GM21447 (cell line): Measurements from ENCODE around the gene KDF1.

Source experiments
- ATAC-seq: cut with Tn5 transposase; IDR thresholded peaks from one replicate; pipeline ENCODE4 v1.9.1; 2021; ENCODE audit not compliant: unreplicated experiment

The KDF1 gene

DNA sequence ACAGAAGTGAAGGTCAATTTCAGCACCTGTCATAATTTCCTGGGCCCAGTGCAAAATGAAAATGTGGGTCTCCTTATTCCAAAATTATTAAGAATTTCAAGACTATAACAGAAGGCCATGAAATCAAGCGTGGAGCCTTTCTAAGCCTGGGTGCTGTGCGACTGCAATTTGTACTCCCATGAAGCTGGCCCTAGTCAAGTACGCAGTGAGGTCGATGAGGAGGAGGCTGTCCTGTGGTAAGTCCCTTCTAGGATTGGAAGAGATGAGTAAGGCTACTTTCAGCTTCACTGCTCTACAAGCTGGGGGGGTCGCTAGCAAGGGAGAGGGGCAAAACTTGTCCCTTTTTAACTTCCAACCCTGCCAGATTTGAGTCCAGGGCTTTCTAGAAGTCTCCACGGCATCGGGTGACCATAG, 39.1 kb downstream of the KDF1 start:
- peak; percentile 27 for ATAC-seq

DNA sequence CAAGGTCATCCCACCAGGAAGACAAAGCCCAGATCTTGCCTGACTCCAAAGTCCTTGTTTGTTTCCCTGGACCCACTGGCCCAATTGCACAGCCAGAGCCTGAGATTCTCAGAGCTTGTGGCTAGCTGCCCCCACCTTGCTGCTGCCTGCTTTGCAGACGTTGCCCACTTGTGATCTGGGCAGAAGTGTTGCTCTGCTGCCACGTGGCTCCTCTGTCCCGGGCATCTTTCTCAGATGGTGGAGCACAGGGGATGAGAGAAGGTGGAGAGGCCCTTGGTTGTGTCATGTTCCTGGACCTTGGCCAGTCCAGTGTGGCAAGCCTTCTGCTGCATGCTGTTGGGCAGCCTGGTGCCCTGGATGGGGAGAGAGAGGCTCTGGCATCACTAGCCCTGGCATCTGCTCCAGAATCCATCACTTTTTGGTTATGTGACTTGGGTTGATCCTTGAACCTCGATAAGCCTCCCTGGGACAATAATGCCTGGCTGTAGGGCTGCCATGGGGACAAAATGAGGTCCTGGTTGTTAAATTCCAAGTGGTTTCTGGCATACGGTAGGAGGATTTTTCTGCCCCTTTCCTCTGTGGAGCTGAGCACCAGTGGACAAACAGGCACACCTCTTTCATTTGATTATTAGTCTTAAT, 44.9 kb downstream of the KDF1 start:
- ATAC-seq = no peak

DNA sequence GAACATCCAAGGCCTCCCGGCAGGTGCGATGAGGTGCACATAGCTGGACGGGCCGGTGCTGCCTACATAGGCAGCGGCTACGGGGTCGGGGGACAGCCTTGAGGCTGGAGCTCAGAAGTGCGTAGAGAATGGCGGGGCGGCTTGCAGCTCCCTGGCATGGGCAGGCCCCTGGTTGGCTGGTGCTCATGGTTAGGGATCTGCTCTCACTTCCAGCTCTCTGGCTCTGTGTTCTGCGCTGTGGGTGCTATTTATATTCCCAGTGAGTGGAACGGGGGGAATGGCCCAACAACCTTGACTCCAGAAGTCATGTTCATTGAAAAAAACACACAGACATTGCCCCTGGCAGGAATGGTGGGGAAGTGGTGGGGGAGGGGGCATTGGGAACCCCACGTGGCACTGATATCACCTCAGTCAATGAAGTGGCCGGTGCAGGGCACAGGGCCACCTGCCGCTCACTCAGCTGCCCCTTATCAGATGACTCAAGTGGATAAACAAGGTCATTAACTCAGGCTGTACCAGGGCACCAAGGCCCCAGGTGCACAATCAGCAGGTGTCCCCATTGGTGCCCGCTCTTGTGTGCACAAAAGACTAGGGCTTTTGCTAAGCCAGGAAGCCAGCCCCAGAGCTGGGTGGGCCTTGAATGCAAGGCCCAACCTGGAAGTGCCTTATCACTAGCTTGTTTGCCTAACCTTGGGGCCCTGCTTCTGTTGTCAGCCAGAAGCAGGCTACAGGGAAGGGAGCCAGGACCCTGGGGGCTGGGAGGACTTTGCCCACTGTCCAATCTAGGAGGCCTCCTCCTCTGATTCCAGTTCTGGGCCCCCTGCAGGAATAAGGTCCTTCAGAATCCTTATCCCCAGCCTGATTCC, 46.3 kb downstream of the KDF1 start, which contains the start of gene NR0B2:
Gene NR0B2 (minus strand): TSS at position 222 of the 866 bp plus-strand sequence. CDS start 35 bp downstream, at position 187.
- no peak for ATAC-seq

DNA sequence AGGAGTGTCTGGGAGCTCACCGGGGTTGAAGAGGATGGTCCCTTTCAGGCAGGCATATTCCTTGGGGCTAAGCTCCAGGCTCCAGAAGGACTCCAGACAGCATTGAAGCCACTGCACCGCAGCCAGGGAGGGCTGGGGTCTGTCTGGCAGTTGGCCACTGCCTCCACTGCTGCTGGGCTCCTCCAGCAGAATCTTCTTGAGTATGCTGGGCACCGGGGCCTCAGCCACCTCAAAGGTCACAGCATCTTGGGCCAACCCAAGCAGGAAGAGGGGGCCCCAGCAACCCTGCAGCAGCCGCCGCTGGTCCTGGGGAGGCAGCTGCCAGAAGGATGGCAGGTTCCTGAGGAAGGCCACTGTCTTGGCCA, 46.9 kb downstream of the KDF1 start:
- ATAC-seq = no peak

DNA sequence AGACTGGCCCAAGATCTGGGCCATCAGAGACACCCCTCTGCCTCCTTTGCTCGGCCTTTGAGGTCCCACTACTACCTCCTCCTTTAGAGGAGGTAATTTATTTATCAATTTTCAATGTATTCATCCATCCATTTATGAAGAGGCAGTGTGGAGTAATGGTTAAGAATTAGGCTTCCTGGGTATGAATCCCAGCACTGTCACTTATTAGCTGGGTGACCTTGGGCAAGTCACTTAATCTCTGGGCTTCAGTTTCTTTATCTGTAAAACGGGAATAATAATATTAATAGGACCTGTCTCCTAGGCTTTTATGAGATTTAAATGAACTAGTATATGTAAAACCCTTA, 48.1 kb downstream of the KDF1 start:
- no peak for ATAC-seq

DNA sequence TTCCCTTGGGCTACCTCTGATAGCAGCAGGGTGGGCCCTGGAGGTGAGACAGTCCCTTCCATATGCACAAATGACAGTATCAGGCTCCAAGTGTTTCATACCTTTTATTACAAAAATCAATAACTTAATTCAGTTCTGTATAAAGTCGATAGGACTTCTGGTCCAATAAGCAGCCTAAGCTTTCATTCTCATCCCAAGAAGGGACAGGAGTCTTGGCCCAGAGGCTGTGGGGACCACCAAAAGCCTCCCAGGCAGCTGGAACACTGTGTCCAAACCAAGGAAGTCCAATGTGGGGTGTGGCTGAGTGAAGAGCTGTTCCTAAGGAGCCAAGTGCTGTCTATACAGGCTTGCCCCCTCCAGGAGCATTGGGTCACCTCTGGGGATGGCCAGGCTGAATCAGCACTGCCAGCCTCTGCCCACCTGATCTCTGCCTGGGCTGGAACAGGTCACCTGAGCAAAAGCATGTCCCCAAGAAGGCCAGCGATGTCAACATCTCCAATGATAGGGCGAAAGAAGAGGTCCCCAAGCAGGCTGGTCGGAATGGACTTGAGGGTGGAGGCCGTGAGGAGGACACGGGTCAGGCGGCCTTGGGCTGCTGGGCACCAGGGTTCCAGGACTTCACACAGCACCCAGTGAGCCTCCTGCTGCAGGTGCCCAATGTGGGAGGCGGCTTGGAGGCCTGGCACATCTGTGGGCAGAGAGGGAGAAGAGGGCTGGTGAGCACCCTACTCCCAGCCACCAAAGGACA, 48.7 kb downstream of the KDF1 start:
- ATAC-seq = no peak

DNA sequence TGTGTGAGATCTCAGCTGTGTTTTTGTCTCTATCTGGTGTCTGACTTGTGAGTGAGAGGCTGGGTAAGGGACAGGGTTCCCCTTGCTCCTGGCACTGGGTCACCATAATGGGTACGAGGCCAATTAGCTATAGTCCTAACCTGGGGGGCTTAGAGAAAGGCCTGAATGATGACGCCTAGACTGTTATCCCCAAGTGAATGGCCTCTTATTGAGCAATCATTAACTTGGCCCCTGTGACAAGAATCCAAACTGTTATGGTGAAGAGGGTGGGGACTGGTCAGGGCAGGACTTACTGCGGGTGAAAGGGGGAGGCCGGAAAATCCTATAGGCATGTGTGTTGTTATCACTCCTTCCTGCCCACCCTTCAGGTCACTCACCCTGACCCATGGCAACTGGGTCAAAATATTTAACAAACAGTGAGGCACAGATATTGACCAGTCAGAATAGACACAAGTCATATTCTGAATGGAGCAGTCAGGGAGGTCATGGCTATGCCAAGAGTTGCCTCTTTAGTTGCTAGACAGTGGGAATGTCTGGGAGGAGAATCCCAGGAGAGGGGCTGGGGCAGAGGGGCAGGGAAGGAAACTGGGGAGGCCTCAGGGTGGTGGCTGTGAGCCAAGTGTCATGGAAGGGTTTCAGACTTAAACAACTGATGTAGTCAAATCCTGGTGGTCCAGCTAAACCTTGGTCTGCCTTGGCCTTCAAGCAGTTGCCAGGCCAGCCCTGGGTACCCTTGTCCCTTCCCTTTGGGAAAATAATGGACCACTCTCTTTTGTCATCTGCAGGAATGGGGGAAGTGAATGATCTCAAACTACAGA, 49.7 kb downstream of the KDF1 start:
- ATAC-seq = no peak

DNA sequence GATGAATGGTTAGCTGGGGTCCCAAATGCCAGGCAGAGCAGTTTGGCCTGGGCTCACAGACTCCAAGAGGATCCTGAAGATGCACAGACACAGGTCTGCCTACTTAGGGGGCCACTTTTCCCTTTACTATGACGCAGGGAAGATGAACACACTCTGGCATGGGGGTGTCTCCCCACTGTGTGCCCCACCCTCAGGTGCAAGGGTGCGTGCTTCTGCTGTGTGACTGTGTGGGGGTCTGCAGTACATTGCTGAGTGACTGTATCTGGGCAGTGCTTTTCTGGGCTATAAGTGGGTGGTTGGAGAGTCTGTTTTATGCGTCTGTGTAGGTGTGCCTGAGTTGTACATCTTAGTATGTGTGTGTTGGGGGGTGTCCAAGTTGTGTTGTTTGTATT, 50.3 kb downstream of the KDF1 start:
- ATAC-seq = no peak

DNA sequence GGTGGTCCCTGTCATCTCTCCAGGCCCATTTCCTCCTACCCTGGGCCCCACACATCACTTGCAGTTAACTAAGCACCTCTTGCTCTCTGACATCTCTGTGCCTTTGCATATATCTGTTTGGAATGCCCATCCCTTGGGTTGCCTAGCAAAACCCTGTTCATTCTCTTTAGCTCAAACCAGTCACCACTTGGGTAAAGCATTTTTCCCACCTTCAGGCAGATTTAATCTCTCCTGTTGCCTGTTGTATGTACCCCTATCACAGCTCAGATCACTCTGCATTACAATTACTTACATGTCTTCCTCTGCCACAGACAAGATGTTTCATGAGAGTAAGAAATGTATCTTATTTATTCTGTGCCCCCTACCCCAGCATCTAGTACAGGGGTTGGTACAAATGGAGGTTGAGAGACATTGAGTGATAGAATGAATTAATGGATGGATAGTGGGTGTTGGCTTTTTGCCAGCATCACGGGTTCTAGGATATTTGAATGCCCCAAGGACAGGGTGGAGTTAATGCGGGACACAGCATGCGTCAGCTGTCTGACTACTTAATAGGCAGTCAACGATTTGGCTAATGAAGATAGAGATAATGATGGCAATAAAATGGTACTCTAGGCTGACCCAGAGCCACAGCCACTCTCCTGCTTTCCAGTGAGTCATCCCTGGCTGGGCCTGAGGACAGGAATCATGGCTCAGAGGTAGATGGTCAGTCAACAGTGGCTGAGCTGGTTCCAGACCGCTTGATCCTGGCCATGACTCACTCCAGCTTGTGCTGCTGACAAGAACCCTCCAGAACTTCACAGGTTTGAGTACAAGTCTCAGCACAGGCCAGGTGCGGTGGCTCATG, 53.0 kb downstream of the KDF1 start:
- ATAC-seq = no peak

DNA sequence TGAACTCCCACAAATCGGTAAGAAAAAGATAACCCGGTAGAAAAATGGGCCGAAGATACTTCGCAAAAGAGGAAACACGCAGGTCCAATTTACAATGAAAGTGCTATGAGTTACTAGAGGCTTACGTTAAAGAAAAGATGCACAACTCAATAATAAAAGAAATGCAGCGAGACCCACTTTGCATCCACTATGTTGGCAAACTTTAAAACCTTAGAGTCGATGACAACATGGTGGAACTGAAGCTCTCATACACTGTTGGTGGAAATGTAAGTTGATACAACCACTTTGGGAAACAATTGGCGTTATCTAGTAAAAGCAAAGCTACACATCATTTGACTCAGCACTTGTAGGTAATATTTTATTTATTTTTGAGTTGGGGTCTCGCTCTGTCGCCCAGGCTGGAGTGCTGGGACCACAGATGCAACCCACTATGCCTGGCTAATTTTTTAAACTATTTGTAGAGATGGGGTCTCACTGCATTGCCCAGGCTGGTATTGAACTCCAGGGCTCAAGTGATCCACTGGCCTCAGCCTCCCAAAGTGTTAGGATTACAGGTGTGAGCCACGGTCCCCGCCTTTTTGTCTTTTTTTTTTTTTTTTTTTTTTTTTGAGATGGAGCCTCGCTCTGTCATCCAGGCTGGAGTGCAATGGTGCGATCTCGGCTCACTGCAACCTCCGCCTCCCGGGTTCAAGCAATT, 59.3 kb downstream of the KDF1 start:
- ATAC-seq = no peak

DNA sequence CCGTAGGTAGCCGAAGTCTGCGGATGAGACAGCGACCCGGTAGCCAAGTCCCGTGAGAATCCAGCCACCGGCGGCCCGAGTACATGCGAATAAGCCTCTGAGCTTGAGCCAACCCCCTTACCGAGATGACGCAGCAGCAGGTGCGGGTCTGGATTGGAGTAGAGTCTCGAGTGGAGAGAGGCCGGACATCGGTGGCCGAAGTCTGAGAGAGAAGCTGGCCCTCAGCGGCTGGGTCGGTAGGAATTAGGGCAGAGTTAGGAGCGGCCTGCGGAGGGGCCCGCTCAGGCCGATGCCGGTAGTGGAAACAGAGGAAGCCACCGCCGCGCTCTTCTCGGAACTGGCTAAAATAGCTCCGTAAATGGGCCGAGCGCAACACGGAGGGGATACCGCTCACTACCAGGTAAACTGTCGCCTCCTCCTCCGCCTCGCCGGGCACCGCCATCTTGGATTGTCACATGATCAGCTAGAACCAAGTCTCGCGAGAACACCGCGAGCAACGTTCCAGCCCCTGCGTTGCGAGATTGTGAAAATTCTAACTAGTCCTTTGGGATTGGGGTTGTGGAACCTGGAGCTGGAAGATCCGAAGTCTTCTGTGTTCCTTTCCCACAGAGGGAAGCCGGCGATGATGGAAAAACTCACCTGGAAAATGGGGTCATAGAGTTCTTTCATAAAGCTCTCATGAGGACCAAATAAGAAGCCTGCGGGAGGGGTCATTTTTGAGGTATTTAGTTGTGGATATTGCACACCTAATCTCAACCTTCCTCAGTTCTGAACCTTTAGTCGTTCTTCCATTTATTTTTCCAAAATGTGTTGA, 60.1 kb downstream of the KDF1 start, which contains the start of gene GPATCH3:
Gene GPATCH3 (minus strand): TSS at position 467 of the 814 bp plus-strand sequence. CDS start 25 bp downstream, at position 442.
- peak; percentile 82 for ATAC-seq
